ENCODE results near the gene CECR2.
"Not testable (repeated sequence)": the region's sequence is repeated elsewhere in the genome, so short reads cannot be mapped to it uniquely, and the experiment has no call there.

CECR2 gene

DNA sequence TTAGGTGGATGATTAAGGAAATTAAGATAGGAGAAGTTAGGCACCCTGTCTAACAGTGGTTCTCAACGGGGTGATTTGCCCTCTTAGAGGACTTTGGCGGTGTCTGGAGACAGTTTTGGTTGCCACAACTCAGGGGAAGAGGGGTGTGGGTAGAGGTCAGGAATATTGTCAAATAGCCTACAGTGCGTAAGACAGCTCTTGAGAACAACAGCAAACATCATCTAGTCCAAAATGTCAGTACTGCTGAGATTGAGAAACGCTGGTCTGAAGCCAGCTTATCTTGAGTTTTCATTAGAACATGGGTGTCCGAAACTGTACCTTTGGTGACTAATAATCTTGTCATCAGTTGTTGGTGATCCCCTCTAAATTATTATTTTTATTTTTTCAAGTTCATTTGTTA, 38.4 kb downstream of the CECR2 start:
- no peak for DNase-seq

DNA sequence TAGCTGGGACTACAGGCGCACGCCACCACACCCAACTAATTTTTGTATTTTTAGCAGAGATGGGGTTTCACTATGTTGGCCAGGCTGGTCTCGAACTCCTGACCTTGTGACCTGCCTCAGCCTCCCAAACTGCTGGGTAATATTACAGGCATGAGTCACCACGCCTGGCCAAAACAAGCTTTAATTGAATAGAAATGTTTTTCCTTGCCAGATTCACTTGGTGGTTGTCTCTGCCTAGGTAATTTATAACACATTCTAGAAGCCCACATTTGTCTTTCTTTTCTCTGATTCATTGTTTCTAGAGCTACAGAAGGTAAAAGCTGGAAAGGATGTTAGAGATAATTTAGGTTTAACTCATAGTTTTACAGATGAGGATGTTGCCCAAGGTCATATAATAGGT, 41.3 kb downstream of the CECR2 start:
- DNase-seq = no peak

DNA sequence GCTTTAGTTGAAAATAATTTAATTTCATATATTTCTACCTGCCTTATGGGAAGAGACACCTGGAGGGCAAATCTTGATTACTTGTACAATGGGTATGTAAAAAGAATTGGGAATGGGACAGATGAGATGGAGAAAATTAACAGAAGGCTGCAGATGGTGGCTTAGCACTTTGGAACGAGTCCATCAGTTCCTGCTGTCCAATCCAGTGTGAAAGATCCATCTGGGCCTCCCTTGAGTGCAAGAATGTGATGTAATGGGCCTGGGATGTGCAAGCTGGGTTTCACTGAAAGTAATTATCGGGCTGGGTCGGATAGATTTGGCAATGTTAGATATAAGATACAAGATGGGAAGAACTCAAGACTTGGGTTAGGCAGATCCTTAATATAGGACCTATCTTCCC, 42.0 kb downstream of the CECR2 start:
- DNase-seq = no peak

DNA sequence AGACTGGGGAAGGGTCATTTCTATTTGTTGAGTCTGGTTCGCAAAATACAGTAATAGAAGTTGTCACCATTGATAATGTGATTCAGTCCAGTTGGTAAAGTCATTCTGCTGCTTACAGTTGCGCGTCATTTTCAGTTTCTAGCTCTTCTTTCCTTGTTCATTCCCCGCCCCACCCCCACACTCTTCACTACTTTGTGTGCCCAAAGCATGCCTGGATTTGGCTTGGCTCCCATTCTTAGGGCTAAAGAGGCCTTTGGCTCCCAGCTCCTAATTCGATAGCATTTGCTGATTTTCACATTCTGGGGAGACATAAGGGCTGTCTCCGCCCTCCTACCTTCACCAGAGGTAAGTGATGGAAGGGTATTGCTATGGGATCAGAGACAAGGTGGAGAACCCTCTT, 43.0 kb downstream of the CECR2 start:
- no peak for DNase-seq

DNA sequence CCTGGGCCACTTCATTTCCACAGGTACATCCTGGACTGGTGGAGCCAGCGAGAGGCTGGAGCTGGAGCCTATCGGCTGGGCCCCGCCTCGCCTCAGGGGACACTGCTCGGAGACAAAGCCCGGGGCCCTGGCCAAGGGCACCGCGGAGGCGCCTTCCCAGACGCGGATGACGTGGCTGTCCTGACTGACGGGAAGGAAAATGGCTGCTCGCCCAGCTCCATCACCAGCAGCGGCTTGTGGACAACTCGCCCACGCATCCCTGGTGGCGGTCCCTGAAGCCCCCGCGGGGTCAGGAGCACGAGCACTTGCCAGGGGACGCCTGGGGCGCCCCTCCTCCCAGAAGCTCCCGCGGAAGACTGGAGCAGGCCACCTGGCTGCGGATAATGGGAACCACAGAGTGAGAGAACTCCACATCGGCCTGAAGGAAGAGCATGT, 49.6 kb downstream of the CECR2 start:
- DNase-seq = no peak

DNA sequence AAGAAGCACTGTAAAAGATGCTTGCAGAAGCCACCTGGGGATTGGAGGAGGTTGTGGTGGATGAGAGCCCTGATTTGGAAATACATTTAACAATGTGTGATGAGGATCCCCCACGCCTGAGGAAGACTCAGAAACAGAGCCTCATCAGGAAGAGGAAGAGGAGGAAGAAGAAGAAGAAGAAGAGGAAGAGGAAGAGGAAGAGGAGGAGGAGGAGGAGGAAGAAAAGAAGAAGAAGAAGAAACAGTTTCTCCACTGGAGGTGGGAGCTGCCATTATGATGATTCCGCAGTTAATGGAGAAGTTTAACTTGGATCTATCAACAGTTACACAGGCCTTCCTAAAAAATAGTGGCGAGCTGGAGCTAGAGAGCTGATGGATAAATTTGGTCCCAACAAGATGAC, 50.1 kb downstream of the CECR2 start:
- no peak for DNase-seq

DNA sequence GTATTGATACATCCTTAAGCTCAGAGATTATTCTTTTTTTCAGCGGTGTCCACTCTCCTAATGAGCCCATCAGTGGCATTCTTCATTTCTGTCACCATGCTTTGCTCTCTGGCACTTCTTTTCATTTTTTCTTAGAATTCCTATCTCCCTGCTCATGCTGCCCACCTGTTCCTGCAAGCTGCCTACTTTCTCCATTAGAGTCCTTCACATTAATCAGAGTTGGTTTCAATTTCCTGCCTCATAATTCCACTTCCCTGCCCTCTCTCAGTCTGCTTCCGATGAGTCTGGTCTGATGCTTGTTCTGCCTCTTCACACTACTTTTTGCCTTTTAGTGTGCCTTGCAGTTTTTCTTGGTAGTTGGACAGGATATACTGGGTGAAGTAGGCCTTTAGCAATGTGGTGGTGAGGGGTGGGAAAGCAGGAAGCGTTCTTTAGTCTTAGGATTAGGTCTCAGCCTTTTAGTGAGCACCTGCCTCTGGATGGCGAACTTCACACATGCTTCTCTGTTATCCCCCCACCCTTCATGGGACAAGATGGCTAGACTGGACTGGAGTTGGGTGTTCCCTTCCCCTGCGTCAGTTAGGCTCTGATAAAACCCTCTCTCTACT, 53.6 kb downstream of the CECR2 start:
- no peak for DNase-seq

DNA sequence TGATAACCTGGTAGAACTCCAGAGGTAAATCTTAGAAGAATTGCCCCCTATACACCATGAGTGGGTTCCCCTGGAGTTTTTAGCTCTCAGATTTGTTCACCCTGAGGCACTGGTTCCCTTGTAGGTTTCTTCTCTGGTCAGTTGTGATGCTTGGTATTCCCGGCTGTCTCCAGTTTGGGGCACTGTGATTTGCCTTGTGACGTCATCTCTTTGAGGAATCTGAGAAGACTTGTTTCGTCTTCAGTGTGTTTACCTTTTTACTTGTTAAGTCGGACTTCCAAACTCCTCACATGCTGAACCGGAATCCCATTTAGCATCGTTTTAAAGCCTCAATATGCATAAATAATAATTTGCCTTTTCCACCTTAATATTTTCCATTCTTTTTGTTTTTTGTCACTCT, 54.4 kb downstream of the CECR2 start:
- DNase-seq = no peak

DNA sequence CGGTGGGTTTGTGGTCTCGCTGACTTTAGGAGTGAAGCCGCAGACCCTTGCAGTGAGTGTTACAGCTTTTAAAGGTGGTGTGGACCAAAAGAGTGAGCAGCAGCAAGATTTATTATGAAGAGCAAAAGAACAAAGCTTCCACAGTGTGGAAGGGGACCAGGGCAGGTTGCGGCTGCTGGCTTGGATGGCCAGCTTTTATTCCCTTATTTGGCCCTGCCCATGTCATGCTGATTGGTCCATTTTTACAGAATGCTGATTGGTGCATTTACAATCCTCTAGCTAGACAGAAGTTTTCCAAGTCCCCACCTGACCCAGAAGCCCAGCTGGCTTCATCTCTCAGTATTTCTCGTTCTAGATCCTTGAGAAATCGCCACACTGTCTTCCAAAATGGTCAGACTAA, 58.3 kb downstream of the CECR2 start:
- DNase-seq = not testable (repeated sequence)

DNA sequence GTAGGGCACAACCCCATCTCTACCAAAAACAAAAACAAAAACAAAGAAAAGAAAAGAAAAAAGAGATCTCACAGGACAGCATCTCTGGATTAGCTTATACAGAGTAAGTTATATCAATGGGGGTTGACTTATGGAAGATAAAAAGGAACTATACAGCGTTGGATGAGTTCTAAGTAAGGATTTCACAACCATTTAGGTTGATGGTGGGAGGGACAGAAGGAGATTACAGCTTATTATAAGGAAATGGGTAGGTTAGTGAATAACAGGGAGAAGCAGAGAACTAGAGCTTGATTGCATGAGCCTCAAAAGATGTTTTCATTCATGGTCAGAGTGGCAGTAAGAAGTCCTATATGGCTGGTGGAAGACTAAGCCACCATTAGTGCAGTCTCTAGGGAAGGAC, 60.3 kb downstream of the CECR2 start:
- no peak for DNase-seq

DNA sequence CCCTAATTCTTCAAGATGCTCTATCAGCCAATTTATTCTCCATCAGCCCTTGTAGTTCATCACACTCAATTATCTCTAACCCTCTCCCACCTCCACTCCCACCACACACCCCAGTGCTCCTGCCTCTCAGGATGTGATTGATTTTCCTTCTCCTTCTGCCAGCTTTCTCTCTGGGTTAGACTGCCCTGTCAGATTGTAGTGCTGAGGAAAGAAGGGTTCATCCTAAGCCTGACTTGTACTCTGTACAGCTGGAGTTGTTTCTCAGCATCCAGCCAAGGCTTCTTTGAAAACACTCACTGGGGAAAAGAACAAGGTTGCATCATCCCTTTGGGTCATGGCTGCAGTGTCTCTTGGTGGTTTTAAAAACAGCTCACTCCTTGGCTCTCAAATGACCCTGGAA, 61.2 kb downstream of the CECR2 start:
- no peak for DNase-seq

DNA sequence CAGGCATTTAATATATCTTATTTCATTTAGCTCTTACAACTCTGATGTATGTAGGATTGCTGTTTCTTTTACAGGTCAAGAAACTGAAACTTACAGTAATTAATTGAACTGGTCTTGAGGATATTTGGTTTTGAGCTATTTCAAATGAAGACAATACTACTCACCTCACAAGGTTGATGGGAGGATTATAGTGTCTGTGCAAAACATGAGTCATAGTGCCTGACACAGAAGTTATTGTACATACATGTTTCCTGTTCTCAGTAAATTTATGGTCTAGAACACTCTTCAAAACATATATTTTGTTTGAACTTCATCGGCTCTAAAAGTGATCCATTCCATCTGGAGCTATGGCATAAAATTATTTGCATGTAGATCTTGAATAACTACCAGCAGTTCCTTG, 61.9 kb downstream of the CECR2 start:
- no peak for DNase-seq

DNA sequence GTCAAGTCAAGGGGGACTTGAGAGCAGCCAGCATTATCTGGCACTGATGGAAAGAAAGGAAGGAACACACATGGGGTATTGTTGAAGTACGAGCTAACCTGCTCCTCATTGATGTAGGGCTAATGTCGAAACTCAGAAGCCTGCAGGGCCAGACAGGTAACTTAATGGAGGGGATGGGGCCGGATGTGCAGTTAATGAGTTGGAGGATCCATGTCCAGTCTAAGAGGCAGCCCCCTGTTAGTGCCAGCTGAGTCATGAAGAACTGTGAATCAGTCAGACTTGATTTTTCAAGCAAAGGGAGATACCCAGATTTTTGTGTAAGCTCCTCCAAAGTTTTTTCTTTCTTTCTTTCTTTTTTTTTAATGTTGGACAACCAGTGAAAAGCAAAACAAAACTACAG, 65.6 kb downstream of the CECR2 start:
- DNase-seq = no peak

DNA sequence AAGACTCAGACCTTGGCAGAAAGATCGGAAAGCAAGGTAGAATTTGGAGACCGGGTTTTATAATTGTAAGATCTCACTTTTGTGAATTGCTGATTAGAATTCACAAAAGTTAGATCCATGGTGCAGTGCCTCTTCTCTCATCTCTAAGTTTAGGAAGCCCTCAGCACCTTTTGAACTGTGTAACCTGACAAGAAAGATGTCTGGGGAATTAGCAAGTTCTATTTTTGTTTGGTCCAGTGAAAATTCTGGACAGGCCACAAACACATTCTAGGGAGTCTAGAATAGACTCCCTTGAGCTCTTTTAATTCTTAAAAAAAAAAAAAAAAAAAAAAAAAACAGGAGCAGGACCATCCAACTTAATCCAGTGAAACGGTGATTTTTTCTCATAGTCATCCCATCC, 66.1 kb downstream of the CECR2 start:
- DNase-seq = no peak

DNA sequence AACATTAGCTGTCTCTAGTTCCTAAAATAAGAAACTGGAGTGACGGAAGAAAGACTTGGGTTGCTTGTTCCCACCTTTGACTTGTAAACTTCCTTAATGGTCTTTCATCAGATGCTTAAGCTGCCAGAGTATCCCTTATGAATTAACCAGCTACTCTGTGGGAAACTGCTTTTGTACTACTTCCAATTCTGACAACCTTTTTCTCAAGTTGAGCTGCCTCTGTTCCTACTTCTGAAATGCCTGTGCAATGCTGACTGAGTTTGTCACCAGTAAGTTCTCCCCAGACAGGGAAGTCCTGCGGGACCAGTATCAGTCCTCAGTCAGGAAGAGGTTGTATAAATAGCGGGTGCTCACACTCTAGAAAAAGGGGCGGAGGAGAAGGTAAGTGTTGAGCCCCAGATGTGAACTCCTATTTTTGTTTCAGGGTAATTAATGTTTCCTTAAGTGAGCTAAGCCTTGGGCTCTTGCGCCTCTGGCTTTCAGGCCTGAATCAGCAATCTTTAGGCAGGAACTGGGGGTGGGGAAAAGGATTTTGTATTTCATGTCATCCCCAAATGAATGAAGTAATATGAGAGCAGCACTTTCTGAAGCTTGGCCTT, 67.2 kb downstream of the CECR2 start:
- DNase-seq = no peak

DNA sequence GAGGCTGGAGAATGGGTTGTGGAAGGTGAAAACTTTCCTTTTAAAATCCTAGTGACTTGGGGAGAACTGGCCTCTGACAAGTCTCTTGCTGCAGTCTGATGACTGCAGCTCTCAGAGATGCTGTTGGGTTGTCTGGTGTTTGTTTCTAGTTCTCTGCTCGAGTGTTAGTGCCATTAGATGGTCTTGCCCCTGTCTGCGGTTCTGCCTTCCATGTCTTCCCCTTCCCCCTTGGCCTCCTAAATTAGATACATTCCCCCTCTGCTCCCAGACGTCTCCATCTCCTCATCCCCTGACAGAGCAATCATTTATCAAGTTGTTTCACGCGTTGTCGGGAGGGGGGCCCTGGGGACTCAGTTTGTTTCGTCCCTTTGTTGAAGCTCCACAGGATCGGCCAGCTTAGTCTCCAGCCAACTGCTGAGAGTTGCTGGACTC, 67.7 kb downstream of the CECR2 start:
- DNase-seq = no peak

DNA sequence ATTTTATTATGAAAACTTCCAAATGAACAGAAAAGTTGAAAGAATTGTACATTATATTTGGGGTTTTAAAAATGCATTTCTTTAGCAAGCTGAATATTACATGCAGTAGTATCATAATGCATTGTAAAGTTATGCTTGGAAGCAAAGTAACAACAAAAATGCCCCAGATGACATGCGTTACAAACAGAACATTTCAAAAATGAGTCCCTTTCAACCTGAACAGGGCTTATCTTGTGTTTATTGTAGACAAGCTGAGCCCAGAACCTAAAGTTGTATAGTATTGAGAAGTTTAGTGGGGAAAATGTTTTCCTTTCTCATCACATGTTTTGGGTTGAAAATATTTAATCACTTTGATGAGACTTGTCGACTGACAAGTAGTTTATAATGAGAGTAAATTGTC, 68.8 kb downstream of the CECR2 start:
- DNase-seq = no peak

DNA sequence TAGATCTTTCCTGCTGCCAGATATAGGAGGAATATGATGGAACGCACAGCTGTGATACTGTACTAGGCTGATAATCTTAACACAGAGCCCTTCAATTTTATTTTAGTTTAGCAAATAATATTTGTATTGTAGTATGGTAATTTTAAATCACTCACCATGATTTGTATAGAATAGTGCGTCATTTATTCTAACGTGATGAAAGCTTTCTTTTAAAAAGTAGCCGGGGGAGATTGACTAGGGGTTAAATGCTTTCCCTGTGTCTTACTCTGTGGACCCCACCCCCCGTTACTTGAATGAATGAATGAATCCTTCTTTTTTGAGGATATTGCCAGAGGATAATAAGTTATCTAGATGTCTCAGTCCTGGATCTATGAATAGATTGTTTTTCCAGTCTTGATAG, 72.1 kb downstream of the CECR2 start:
- DNase-seq = no peak

DNA sequence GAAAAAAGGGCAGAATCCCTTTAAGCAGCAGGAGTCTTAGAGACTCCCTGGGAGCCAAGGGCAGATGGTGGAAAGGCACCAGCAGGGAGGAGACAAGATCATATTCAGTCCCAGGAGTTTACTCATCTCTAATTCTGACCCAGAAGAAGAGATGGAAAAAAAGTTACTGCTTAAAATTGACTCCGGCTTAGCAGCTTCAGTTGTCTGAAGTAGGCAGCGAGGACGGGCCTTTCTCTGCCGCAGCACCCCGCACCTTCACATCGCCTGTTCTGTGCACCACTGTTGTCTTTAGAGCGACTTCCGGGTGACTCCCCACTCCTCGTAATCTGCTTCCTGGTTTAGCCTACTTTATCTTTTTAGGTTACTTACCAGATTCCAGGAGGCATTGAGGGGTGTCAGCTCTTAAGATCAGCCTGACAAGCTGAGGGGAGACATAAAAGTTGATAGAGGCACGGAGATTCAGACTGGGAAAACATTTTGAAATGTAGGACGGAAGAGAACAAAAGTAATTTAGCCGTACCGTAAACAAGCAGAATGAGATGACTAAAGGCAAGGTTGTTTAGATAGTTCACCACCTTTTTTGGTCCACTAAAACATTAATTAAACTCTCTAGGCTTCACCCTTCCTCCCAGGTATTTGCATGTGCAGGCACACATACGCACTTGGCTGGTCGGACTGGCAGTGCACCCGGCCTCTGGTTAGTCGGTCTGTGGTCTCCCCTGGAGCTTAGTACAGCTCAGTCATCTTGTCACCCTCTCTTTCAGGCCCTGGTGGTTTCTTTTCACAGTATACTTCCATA, 74.3 kb downstream of the CECR2 start:
- DNase-seq = no peak

DNA sequence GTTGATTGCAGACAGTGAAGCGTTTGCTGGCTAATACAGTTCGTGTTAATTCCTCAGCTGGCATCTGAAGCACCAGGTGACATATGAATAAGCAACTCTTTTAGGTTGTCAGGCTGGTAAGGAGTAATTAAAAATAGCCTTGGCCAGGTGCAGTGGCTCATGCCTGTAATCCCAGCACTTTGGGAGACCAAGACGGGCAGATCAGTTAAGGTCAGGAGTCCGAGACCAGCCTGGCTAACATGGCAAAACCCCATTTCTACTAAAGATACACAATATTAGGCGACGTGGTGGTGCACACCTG, 74.9 kb downstream of the CECR2 start:
- no peak for DNase-seq

DNA sequence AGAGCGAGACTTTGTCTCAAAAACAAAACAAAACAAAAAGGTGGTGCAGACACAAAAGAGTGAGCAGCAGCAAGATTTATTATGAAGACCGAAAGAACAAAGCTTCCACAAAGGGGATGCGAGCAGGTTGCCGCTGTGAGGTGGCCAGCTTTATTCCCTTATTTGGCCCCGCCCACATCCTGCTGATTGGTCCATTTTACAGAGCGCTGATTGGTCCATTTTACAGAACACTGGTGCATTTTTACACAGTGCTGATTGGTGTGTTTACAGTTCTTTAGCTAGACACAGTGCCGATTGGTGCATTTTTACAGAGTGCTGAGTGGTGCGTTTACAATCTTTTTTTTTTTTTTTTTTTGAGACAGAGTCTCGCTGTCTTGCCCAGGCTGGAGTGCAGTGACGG, 77.4 kb downstream of the CECR2 start:
- DNase-seq = no peak

DNA sequence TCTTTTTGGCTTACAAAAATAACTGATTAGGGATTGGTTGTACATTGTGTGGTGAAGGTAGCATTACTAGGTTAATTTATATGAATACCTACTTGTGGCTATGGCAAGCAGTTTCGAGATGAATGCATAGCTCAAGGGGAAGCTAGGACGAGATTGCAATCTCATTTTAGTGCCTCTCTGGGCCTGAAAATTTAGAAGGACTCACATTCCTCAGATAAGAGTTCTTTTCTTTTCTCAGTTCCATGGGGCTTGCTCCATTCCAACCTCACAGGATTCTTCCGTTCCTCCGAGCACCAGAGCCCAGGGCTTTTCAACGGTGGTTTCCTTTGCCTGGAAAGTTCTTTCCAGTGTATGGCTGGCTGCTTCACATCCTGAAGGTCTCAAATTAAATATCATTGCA, 82.1 kb downstream of the CECR2 start:
- DNase-seq = no peak

DNA sequence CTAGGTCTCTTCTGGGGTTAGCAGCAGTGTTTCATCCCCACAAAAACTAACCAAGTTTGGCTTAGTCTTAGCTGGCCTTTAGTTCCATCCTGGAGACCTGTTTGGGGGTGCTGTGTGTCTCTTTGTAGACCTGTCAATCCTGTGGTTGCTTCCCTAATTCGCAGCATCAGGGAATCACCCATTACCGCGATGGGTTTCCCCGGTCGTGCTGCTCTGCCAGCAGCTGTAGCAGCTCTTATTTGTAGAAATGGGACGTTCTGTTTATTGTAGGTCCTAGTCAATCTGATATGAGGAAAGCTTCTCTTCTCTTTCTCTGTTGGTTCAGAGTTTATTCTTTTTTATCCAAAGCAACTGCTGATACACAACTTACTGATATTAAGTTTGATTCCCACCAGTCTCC, 91.6 kb downstream of the CECR2 start:
- DNase-seq = no peak

DNA sequence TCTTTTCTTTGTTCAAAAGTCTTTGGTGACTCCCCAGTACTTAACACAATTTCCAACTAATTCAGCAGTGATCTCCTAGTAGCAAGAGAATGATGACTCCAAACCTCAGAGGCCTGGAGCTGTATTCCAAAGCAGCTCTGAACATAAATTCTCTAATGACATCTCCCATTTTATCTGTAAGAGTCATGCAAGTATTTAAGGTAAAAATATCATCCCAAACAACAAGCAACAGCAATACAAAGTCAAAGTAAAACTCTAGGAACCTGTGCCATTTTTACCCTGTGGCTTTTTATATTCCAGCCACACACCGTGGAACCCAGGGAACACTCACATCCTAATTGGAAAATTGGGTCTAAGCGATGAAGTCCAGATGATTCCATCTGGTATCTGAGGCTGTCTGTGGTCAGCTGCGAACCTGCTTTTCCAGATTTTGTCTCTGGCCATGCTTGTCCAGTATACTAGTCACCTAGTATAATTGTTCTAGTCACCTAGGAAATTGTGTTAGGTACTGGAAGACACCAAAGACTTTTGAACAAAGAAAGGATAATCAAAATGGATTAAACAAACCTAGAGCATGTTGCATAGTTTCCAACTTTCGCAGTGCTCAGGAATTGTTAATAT, 101.7 kb downstream of the CECR2 start:
- no peak for DNase-seq

Measured in GF-D8 (cell line).